ENCODE results near the gene ATRNL1.
"Not testable (repeated sequence)": the region's sequence is repeated elsewhere in the genome, so short reads cannot be mapped to it uniquely, and the experiment has no call there.

The ATRNL1 gene

GRCh38 chr10:115827231-115828009, 734.3 kb downstream of the ATRNL1 start:
- H2AFZ ChIP-seq: no peak overlapping the region
- H3K27ac ChIP-seq: no peak overlapping the region
- H3K36me3 ChIP-seq (ENCODE audit: control insufficient read depth, insufficient read depth, low read length): no peaks in the 10 kb centered on the region
- no peak overlapping the region for H3K4me2 ChIP-seq (ENCODE audit: low read length)
- no peak for TF ChIP-seq CTCF (IDR thresholded peaks at IDR 0.05)
- no peaks in the 10 kb centered on the region for H3K27me3 ChIP-seq (ENCODE audit: control insufficient read depth, insufficient read depth, low read length)
- H3K4me3 ChIP-seq (ENCODE audit: low read depth, low read length): no peak overlapping the region
- no peaks in the 10 kb centered on the region for H3K79me2 ChIP-seq
- H3K4me1 ChIP-seq: no peaks in the 10 kb centered on the region
- no peak overlapping the region for H3K9ac ChIP-seq
- H3K9me3 ChIP-seq (ENCODE audit: control insufficient read depth, low read length): no peaks in the 10 kb centered on the region

- not testable (repeated sequence) for H3K4me1 ChIP-seq; H3K4me2 ChIP-seq (ENCODE audit: low read length); H2AFZ ChIP-seq; H3K4me3 ChIP-seq (ENCODE audit: low read depth, low read length); H3K27ac ChIP-seq; H3K9me3 ChIP-seq (ENCODE audit: control insufficient read depth, low read length); H3K9ac ChIP-seq; H3K79me2 ChIP-seq; H3K27me3 ChIP-seq (ENCODE audit: control insufficient read depth, insufficient read depth, low read length); H3K36me3 ChIP-seq (ENCODE audit: control insufficient read depth, insufficient read depth, low read length)
These were observed 735.0 kb downstream of the ATRNL1 start for GRCh38 chr10:115828182-115828581.

GRCh38 chr10:115829521-115830205, 736.5 kb downstream of the ATRNL1 start:
- Histone ChIP-seq H3K4me2 (ENCODE audit: low read length) (no peak overlapping the region), H2AFZ (no peak overlapping the region), H3K27me3 (ENCODE audit: control insufficient read depth, insufficient read depth, low read length) (no peaks in the 10 kb centered on the region), H3K4me3 (ENCODE audit: low read depth, low read length) (no peak overlapping the region), H3K9ac (no peak overlapping the region), H3K9me3 (ENCODE audit: control insufficient read depth, low read length) (no peaks in the 10 kb centered on the region), H3K36me3 (ENCODE audit: control insufficient read depth, insufficient read depth, low read length) (no peaks in the 10 kb centered on the region), H3K27ac (no peak overlapping the region), H3K4me1 (no peaks in the 10 kb centered on the region), H3K79me2 (no peaks in the 10 kb centered on the region)
- TF ChIP-seq CTCF (IDR thresholded peaks at IDR 0.05): no peak

GRCh38 chr10:115830265-115830970, 737.3 kb downstream of the ATRNL1 start:
- no peak for TF ChIP-seq CTCF (IDR thresholded peaks at IDR 0.05)
- Histone ChIP-seq H3K79me2 (no peaks in the 10 kb centered on the region), H3K36me3 (ENCODE audit: control insufficient read depth, insufficient read depth, low read length) (no peaks in the 10 kb centered on the region), H3K4me1 (no peaks in the 10 kb centered on the region), H3K9ac (no peak overlapping the region), H3K4me2 (ENCODE audit: low read length) (no peak overlapping the region), H3K9me3 (ENCODE audit: control insufficient read depth, low read length) (no peaks in the 10 kb centered on the region), H3K27ac (no peak overlapping the region), H3K4me3 (ENCODE audit: low read depth, low read length) (no peak overlapping the region), H2AFZ (no peak overlapping the region), H3K27me3 (ENCODE audit: control insufficient read depth, insufficient read depth, low read length) (no peaks in the 10 kb centered on the region)

- Histone ChIP-seq H3K79me2 (no peaks in the 10 kb centered on the region), H3K9me3 (ENCODE audit: control insufficient read depth, low read length) (no peaks in the 10 kb centered on the region), H3K4me1 (no peaks in the 10 kb centered on the region), H3K9ac (no peak overlapping the region), H3K4me3 (ENCODE audit: low read depth, low read length) (no peak overlapping the region), H3K4me2 (ENCODE audit: low read length) (no peak overlapping the region), H3K27me3 (ENCODE audit: control insufficient read depth, insufficient read depth, low read length) (no peaks in the 10 kb centered on the region), H2AFZ (no peak overlapping the region), H3K36me3 (ENCODE audit: control insufficient read depth, insufficient read depth, low read length) (no peaks in the 10 kb centered on the region), H3K27ac (no peak overlapping the region)
- TF ChIP-seq CTCF (IDR thresholded peaks at IDR 0.05): no peak
These were observed 737.9 kb downstream of the ATRNL1 start for GRCh38 chr10:115831016-115831415.

Data from parathyroid adenoma (tissue), 2 donors.